ENCODE results near the gene SLC15A3.

DNA sequence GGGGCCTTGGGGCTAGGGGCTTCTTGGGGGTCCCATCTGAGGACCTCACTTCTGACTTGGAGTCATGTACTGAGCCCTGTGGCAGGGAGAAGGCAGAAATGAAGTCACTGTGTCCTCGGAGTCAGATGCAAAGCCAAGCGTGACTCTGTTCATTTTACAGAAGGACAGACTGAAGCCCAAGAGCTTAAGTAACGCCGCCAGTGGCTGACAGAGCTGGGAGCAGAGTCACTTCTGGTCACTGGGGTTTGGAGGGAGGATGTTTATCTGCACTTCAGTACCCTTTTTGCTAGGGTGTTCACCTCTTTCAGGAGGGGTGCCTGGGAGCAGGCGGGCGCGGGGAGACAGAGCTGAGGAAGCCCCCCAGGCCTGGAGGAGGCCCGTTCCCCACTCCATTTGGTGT lies 30.2 kb upstream of the SLC15A3 start:
- TF ChIP-seq, protein P1, sequence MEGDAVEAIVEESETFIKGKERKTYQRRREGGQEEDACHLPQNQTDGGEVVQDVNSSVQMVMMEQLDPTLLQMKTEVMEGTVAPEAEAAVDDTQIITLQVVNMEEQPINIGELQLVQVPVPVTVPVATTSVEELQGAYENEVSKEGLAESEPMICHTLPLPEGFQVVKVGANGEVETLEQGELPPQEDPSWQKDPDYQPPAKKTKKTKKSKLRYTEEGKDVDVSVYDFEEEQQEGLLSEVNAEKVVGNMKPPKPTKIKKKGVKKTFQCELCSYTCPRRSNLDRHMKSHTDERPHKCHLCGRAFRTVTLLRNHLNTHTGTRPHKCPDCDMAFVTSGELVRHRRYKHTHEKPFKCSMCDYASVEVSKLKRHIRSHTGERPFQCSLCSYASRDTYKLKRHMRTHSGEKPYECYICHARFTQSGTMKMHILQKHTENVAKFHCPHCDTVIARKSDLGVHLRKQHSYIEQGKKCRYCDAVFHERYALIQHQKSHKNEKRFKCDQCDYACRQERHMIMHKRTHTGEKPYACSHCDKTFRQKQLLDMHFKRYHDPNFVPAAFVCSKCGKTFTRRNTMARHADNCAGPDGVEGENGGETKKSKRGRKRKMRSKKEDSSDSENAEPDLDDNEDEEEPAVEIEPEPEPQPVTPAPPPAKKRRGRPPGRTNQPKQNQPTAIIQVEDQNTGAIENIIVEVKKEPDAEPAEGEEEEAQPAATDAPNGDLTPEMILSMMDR (tag by site-specific recombination; IDR thresholded peaks at IDR 0.05) = no peak
- TF ChIP-seq KLF10 (tag by site-specific recombination; IDR thresholded peaks at IDR 0.05) (no peak), BCL11A (tag by site-specific recombination; IDR thresholded peaks at IDR 0.05; ENCODE audit: low read depth) (no peak), ZNF133 (tag by site-specific recombination; IDR thresholded peaks at IDR 0.05) (no peak), YY1 (tag by site-specific recombination; IDR thresholded peaks at IDR 0.05) (no peak), ZNF747 (tag by site-specific recombination; IDR thresholded peaks at IDR 0.05) (no peak), ZSCAN30 (tag by site-specific recombination; IDR thresholded peaks at IDR 0.05) (no peak), ZNF768 (tag by site-specific recombination; IDR thresholded peaks at IDR 0.05) (no peak), ZNF37A (tag by site-specific recombination; IDR thresholded peaks at IDR 0.05) (no peak), MYNN (tag by site-specific recombination; IDR thresholded peaks at IDR 0.05; ENCODE audit: borderline replicate concordance) (no peak), ZNF324 (tag by site-specific recombination; IDR thresholded peaks at IDR 0.05) (no peak), HOXA7 (CRISPR knock-in tag; IDR thresholded peaks at IDR 0.05; ENCODE audit: borderline replicate concordance) (no peak), HIC1 (tag by site-specific recombination; IDR thresholded peaks at IDR 0.05) (no peak)
- TF ChIP-seq, protein P2, sequence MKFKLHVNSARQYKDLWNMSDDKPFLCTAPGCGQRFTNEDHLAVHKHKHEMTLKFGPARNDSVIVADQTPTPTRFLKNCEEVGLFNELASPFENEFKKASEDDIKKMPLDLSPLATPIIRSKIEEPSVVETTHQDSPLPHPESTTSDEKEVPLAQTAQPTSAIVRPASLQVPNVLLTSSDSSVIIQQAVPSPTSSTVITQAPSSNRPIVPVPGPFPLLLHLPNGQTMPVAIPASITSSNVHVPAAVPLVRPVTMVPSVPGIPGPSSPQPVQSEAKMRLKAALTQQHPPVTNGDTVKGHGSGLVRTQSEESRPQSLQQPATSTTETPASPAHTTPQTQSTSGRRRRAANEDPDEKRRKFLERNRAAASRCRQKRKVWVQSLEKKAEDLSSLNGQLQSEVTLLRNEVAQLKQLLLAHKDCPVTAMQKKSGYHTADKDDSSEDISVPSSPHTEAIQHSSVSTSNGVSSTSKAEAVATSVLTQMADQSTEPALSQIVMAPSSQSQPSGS (tag by site-specific recombination; IDR thresholded peaks at IDR 0.05; ENCODE audit: low read depth) = no peak

Measured in HEK293 (cell line).